ENCODE results near the gene PCP4L1.
"Not testable (repeated sequence)": the region's sequence is repeated elsewhere in the genome, so short reads cannot be mapped to it uniquely, and the experiment has no call there.

Gene PCP4L1

DNA sequence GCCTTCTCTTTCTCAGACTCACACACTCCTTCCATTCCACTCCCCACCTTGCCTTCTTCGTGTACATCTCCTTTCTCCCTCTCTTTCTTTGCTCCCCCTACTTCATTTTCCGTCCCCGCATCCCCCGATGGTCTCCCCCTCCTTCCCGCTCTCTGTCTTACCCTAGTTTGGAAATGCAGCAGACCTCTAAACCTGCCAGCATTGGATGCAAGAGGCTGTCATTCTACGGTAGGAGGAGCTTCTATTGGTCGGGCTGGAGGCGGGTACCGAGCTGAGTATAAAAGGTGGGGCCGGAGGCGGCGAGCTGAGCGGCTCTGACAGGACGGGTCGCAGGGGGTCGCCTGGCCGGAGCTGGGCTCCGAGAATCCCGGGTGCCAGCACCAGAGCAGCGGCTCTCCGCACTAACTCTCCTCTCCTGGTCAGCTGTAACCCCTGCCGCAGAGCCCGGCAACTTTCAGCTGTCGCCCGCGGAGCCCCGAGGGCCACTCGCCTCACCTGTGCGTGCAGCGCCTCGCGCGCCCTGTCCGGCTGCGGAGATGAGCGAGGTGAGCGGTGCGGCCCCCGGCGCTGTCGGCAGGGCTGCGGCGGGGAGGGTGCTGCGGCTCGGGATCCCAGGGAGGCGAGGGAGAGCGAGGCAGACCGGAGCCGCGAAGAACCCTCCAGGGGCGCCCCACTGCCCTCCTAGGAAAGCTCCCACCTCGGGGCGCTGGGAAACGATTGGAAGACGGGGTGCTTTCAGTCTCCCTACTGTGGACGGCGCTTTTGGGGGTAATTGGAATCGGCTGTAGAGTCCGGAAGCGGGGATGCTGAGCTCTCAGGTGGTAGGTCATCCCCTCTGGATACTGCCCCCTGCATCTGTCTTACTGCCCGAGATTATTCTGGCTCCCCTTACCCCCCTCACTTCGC lies at the start of gene PCP4L1:
Gene PCP4L1 (plus strand): TSS at position 307 of the 906 bp plus-strand sequence. CDS start 230 bp downstream, at position 537.
- peak; percentile 10 for DNase-seq

DNA sequence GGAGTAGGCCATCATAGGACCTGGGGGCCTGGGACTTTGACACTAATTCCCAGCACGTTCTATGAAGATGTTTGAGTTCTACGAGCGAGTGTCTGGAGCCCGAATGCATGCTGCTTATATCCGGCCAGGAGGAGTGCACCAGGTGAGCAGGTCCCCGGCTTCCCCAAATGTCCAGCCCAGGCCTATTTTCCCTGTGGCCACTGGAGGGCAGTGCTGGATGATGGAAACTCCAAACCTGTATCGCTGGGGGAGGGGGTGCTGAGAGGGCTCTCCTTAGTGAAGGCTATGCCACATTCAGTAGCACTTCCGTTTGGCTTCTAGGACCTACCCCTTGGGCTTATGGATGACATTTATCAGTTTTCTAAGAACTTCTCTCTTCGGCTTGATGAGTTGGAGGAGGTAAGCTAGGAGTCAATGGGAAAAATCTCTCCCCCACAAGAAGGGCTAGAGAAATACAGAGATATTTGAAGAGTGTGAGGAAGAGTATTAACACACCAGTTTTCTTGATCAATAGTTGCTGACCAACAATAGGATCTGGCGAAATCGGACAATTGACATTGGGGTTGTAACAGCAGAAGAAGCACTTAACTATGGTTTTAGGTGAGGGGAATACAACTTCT lies 48.6 kb upstream of the PCP4L1 start:
- peak; percentile 65 for DNase-seq

DNA sequence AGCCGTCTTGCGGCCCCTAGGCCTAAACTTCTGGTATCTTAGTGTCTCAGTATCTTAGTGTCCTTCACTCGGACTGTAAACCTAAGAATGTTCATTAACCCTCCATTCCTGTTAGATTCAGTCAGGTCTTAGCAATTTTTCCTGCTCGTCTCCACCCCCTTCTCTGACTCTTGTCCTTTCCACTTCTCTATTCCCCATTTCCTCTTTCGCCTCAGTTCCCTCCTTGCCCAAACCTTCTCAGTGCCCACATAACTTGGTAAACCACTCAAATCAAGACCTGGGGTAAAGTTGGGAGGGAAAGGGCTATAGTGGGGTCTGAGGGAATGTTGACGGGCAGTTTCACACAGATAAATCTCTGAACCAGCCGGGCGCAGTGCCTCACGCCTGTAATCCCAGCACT lies 44.2 kb upstream of the PCP4L1 start:
- DNase-seq, result no peak

DNA sequence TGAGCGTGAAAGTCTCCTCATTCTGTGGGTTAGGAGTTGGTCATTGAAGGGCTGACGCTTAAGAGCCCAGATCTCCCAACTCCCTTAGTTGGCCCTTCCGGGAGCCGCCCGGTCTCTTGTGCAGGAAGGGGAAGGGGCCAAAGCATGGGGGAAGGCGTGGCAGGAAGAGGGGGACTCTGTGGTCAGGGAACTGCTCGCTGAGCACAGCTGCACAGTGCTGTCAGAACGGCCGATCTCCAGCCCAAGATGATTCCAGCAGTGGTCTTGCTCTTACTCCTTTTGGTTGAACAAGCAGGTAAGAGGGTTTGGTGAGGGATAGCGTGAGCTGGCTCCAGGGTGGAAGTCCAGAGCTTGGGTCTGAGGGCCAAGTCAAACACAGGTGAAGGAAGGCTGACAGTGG lies 43.5 kb upstream of the PCP4L1 start, which contains the start of gene FCER1G:
Gene FCER1G (plus strand): TSS at position 220 of the 400 bp plus-strand sequence. CDS start 27 bp downstream, at position 247.
- DNase-seq, result no peak

DNA sequence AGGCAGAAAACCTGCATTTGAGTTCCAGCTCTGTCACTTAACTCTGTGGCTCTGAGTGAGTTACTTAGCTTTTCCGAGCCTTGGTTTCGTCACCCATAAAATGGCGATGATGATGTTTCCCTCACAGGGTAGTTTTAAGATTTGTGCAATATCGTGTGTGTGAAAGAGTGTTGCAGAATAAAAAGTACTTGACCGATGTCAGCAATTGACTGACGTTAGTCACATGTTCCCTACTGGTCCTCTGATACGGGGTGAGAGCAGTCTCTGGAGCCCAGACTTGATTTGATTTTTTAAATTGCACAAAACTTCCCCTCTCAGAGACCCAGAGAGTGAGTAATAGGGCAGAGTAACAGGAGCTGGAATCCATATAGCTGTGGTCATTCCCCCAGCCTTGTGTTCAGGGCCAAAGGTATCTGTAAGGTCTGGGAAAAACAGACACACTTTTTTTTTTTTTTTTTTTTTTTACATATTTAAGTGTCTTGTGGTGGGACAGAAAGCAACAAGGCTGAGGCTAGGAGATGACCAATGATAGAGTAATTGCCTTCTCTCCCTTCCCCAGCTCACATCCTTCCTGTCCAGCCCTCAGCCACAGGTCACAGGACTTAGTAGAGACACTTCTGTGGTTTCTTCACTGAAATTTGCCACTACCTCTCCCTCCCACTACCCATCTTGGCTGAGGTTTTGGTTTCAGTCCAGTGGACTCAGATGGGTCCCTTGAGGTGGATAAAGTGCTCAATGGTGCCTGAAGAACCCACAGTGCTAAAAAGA lies 41.4 kb upstream of the PCP4L1 start:
- DNase-seq, result no peak

DNA sequence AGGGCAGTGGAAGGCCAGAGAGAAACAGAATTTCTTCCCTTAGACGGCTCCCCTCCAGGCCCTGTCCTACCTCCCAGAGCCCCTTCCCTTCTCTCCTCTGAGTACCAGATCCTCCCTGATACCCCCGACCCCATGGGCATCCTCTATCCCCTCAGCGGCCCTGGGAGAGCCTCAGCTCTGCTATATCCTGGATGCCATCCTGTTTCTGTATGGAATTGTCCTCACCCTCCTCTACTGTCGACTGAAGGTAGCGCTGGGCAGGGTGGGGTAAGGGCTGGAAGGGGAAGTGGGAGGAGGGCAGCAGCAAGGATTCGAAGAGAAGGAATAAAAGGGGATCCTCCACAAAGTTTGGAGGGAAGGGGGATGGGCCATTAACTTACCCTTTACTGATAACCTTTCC lies 40.7 kb upstream of the PCP4L1 start:
- no peak for DNase-seq

DNA sequence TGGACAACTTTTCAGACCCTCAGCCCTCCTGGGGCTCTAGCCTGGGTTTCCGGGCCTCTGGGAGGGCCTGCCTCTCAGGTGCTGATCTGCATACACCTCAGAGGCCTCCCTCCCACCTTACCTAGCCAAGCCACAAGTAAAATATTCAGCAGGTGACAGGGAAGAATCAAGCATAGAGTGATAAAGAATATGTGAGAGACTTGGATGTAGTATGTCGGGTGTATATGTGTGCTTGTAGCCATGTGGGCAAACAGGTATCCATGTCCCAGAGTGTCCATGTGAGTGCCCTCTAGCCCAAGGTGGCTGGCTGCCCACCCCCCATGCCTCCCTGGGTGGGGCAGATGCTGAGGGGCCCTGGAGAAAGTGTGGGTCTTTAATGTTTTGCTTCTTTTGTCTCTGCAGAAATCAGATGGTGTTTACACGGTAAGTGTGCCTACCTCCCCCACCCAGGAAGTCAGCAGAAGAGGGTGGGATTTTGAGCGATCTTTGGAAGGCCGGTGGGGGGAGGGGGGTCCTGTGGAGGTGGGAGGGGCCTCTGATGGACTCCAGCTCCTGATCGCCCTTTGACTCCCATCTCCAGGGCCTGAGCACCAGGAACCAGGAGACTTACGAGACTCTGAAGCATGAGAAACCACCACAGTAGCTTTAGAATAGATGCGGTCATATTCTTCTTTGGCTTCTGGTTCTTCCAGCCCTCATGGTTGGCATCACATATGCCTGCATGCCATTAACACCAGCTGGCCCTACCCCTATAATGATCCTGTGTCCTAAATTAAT lies 40.1 kb upstream of the PCP4L1 start:
- no peak for DNase-seq

DNA sequence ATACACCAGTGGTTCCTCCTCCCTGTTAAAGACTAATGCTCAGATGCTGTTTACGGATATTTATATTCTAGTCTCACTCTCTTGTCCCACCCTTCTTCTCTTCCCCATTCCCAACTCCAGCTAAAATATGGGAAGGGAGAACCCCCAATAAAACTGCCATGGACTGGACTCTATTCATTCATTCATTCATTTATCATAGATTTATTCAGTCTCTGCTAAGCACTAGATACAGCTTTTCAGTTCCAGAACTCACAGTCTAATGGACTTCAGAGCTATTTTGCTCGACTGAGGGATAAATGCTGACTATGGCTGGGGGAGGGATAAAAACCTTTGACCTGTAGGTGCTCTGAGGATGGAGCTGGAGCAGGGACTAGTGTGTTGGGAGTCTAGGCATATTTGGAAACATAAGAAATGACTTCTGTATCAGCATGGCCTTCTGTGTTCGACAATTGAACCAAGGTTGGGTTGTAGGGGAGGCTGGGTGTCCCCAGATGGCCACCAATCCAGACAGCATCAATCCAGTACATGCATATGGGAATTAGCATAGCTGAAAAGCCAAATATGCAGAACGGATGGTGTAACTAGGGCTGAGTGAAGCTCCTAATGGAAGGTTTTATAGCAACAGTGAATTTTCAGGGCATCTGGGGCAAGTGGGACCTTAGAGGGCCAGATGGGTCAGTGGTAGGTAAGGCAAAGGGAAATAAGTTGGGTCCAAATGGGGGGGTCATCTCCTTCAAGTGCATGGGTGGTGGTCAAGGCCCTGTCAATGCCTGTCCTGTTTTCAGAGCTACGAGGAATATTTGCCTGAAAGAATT lies 39.3 kb upstream of the PCP4L1 start:
- DNase-seq, result no peak

DNA sequence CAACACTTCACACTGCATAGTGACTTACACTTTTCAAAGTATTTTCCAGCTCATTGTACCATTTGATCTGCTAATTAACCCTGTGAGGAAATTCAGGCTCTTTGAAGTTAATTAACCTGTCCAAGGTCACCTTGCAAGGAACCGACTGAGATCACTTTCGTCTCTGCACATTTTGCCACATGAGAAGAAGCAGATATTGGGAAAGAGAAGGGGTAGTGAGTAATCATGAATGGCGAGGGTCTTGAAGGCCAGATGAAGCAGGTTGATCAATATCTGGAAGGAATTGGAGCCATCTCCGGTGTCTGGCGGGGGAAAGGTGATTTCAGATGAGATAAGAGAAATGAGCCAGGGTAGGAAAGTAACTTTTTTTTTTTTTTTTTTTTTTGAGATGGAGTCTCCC lies 38.5 kb upstream of the PCP4L1 start:
- no peak for DNase-seq

DNA sequence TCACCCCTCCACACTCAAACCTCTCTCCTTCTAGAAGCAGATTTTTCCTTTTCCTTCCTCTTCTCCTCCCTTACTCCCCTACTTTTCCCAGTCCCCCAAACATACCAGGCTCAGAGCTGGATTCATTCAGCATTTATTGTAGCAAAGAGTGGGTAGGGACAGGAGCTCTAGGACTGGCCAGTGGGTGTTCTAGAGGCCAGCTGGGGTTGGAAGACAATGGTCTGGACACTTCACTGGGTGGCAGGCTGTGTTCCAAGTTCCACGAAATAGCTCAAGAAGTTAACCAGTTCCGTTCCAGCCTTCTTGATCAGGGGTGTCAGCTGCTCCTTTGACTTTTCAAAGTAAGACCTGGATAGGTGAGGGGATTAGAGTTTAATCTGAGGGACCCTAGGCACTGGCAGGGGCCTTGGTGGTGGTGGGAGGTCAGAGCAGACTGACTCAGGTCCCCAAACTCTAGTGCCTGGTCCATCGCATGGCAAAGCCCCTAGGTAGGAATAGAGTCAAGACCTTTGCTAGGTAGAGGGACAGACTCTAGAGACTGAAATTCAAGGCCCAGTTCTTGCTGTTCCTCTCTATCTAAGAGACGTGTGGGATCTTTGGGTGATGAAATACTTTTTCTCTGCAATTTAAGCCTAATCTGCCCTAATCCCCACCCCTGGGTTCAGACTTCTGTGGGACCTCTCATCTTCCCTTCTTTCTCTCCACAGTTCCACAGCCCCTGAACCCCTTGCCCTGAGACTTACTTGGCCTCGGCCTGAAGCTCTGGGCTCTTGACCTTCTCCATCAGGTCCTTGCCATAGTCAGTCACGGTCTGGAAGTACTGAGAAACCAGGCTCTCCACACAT lies 36.1 kb upstream of the PCP4L1 start:
- no peak for DNase-seq

DNA sequence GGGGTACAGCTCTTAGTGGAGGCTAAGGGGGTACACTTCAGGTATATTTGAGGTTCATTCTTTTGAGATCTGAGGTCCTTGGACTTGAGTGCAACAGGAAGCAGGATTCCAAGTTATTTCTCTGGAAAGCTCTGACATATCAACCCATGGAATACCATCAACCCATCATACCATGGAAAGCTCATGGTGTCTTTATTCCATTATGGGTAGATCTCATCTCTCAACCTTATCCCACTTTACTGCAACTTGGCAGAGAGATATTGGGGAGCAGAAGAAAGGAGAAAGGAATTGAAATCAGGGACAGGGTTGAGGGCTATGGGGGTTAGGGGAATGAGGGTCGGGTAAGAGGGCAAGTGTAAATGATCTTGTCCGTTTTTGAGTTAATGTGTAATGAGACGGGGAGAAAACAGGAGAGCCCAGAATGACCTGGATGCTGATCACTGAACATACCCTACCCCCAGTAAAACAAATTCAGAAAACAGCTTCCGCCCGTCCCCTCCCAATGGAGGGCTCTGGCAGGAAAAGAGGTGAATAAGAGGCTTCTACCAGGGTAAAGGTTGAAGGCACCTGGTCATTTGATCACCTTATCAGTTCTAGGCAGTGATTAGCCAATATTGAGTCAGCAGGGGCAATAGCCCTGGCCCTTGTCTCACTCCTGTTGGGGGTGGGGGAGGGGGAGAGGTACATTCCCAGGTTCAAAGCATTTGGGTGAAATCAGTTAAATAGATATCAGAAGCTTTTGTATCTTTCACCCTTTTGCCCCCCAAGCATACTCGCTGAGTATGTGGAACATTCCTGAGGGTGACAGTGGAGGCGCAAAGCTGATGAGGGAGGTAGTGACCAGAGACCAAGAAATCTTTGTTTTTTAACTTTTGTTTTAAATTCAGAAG lies 34.5 kb upstream of the PCP4L1 start:
- DNase-seq, result no peak

DNA sequence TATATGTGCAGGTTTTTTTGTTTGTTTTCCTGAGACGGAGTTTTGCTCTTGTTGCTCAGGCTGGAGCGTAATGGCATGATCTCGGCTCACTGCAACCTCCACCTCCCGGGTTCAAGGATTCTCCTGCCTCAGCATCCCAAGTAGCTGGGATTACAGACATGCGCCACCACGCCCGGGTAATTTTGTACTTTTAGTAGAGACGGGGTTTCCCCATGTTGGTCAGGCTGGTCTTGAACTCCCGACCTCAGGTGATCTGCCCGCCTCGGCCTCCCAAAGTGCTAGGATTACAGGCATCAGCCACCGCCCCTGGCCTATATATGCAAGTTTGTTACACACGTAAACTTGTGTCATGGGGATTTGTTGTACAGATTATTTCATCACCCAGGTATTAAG lies 33.9 kb upstream of the PCP4L1 start:
- not testable (repeated sequence) for DNase-seq

DNA sequence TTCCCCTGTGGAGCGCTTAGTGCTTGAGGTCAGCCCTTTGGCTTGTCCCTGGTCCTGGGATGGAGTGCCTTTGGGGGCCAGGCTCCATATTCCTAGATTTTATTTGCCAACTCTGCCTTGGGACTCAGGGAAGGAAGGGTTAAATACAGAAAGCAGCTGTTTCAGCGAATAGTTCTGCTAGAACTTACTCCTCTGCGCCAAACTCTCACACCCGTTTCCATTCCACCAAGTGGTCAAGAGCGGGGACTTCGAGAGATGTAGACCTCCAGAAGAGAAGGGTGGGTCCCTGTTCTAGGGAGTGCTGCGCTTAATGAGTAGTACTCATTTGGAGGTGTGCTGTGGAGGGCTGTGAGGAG lies 33.4 kb upstream of the PCP4L1 start:
- no peak for DNase-seq

DNA sequence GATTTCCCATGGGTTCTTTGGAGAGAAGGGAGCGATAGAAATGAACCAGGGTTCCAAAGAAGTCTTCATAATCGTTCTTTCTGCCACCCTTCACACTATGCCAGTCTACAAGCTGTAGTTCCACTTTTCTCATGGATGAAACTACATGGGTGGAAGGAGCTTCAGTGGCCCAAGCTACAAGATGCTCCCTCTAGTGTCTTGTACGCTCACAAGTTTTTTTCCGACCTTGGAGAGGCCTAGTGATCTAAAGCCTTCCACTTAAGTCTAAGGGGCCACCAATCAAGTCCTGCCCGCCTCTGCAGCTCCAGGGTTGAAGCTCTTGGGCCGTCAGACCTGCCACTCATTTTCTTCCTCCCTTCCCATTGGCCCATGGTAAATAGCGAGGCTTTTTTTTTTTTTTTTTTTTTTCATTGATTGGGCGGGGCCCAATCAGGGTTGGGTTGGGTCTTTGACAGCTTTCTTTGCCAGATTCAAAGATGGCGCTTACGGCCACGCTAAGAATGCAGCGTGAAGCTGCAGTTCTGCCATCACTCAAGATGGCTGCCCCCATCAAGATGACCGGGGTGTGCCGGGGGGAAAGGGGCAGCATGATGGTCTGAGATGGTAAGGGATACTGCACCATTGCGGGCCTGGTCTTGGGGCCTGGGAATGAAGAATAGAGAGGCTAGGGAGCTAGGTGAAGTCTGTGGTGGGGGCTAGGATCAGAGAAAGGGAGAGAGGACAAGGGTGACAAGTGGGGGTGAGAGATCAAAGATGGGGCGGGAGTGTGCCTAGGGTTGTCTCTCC lies 32.8 kb upstream of the PCP4L1 start, which contains the start of gene TOMM40L:
Gene TOMM40L (plus strand): TSS at position 527 of the 786 bp plus-strand sequence. CDS start 430 bp downstream, outside the sequence.
- peak; percentile 99 for DNase-seq

DNA sequence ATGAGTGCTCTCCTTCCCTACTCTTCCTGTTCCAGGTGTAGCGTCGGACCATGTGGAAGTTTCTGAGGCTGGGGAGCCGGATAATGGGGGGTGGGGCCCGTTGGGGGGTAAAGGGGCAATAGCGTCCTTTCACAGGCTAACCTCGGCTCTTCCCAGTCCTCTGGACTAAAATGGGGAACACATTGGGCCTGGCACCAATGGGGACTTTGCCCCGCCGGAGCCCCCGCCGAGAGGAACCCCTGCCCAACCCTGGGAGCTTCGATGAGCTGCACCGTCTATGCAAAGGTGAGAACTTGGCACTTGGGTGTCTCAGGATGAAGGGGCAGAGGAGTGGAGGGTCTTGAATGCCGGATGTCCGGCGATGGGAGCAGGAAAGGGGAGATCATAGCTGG lies 32.2 kb upstream of the PCP4L1 start:
- DNase-seq, result no peak

DNA sequence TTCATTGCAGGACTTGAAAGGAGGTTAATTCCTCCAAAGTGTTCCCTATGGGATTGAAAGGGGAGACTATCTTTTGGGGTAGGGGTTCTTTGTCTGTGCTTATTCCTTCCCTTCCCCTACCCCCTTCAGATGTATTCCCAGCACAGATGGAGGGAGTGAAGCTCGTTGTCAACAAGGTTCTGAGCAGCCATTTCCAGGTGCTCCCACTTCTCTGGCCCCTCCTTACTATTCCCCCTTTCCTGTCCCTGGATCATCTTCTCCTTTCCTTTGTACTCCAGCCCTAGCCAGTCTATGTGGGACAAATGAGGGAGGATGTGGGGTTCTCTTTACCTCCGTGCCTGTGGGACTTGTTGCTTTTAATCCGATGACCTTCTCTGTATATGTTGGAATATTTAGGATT lies 31.8 kb upstream of the PCP4L1 start:
- DNase-seq, result no peak

DNA sequence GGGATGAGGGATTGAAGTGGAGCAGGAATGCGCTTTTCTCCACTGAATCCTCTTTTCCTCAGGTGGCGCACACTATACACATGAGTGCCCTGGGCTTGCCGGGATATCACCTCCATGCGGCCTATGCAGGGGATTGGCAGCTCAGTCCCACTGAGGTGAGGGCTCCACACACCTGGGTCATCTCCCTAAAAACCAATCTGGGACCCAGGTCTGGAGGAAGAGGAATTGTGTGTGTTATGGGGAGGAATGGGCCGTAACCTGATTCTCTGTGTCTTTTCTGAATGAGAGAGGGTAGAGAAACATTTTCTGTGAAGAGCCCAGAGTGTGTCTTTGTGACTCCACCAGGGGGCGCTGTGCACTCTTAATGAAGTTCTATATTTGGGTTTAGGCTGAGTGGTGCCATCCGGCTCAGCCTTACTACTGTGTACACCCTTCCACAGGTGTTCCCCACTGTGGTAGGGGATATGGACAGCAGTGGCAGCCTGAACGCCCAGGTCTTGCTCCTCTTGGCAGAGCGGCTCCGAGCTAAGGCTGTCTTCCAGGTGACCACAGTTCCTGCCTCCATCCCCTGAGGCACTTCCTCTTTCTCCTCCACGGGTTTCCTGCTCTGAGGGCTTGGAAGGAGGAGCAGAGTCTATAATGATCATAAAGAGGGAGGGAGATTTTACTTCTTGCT lies 31.2 kb upstream of the PCP4L1 start:
- DNase-seq, result peak; percentile 88

DNA sequence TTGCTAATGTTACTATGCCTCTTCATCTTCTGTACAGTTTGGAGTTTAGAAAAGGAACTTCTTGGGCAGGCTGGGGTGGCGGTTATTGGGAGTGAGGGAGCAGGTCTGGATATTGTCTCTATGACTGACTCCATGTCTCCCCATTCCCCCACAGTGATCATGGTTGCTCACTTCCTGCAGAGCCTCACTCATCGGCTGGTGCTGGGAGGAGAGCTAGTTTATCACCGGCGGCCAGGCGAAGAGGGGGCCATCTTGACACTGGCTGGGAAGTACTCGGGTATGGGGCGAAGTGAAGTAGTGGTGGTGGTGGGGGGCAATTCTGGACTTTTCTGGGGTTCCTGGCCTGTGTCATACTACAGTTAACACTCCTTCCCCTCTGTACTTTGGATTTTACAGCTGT lies 30.5 kb upstream of the PCP4L1 start:
- DNase-seq, result no peak
